Activated CD8-positive, alpha-beta memory T cell treated with anti-CD3 and anti-CD28 coated beads, Interleukin-2, amount 50 U/mL, for 1 hour (primary cell): Measurements from ENCODE around the gene ARAP2.
"Not testable (repeated sequence)": the region's sequence is repeated elsewhere in the genome, so short reads cannot be mapped to it uniquely, and the experiment has no call there.

ENCODE experiments used
- DNase-seq: peaks from one replicate; pipeline ENCODE4 v3.0.0-alpha.2; 2020; ENCODE audit errors: extremely low read depth

Gene ARAP2

DNA sequence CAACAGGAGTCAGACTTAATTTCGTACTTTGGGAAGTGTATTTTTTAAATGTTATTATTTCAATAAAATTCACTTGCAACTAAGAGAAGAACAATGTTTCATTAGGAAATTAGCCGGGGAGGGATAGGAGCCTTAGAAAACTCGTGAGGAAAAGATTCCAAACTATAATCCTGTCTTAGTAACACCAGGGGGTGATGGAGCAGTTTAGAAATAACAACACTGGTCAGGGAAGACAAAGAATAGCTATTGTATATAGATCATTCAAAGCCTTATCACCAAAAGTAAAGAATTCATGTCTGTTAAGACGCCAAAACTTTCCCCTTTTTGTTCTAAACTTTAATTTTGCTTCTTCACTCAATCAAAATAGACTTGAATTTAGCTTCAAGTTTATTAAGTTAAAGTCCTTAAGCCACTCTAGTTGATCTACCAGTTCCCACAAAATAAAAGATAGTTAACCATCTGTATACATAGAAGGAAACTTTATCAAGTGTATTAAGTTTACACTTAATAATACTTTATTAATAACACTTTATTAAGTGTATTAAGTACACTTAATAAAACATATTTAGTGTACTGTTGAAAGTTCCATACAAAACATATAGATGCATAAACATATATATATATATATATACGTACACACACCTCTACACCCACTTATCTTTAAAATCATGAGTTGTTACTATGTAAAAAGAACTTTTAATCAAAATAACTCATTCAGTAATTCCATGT lies 60.5 kb downstream of the ARAP2 start:
- DNase-seq, result no peak

DNA sequence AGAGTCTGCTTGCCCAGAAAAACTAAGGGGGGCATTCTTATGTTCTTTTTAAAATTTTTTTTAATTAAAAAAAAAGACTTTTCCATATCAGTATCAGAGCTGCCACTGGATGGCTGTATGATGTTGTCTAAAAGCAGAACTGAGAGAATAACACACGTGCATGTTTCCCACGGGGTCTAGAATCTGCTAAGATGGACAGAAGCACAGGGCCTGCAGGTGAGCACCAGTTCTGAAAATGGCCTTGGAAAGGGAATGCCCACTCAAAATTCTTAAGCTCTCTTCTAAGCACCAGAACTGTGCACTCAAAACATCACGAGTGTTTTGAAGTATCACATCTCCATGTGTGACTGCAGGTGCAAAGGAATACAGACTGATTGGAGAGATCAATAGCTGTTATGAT lies 61.1 kb downstream of the ARAP2 start:
- DNase-seq, result no peak

DNA sequence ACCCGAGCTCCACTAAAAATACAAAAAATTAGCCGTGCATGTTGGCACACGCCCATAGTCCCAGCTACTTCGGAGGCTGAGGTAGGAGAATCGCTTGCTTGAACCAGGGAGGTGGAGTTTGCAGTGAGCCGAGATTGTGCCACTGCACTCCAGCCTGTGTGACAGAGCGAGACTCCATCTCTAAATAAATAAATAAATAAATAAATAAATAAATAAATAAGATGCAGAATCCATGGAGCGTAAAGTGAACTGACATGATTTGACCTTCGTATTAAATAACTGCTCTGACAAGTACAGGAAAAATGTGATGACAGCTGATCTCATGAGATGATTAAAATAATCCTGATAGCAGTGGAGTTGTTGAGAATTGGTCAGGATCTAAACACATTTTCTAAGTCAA lies 62.0 kb downstream of the ARAP2 start:
- DNase-seq, result not testable (repeated sequence)

DNA sequence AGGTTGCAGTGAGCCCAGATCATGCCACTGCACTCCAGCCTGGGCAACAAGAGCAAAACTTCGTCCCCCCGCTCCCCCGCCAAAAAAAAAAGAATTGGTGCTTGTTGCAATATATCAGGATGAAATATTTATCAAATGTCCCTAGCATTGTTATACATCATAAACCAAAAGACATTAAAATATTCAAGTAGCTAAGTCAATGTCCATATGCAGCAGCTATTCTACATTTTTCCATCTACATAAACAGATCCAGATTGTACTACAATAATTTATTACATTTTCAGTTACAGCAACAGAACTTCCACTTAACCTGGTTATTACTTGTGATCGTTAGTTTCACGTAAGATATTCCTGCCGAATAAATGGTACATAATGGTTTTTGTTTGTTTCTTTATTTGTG lies 64.1 kb downstream of the ARAP2 start:
- DNase-seq, result no peak

DNA sequence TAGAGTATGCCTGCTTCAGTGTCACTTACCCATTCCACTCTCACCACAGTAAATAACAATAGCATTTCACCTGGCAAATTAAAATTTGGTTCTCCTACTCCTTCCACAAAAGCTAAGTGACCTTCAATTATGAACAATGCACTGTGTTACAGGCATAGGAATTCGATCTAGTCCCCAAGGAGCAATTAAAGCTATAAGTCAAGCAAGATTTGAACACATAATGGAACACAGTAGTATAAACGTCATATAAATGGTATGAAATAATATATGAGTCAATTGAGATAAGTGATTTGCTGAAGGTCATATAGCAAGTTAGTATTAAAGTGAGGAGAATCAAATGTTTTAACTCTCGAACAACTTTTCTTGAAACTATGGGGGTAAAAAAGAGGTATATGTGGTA lies 65.8 kb downstream of the ARAP2 start:
- no peak for DNase-seq

DNA sequence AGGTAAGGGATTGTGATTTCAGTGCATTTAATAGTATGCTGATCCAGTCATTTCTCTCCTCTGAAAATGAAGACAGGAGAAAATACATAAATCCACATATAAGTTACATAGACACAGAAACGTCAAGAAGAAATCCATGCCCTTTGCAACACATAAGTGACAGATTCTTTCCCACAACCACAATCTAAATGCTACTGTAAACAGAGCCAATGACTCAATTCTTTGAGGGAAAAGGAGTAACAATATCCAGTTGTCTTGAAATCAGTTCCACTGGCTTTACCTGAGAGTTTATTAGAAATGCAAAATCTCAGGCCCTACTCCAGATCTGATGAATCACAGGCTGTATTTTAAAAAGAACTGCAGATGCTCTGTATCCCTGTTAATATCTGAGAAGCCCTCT lies 66.4 kb downstream of the ARAP2 start:
- no peak for DNase-seq

DNA sequence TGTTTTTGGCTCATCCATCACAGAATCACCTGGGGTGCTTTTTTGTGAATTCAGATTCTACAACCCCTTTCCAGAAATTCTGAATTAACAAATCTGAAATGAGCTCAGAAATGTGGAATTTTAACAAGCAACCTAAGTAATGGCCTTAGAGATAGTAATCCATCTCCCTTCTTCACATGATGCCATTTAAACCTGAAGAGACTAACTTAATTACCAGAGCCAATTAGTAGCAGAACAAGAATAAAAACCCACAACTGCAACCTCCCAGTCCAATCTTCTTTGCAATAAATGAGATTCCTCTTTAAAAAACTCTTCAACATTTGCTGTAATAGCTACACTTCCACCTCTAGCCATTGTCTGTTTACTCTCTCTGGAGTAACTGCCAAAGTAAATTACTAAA lies 69.7 kb downstream of the ARAP2 start:
- DNase-seq, result no peak

DNA sequence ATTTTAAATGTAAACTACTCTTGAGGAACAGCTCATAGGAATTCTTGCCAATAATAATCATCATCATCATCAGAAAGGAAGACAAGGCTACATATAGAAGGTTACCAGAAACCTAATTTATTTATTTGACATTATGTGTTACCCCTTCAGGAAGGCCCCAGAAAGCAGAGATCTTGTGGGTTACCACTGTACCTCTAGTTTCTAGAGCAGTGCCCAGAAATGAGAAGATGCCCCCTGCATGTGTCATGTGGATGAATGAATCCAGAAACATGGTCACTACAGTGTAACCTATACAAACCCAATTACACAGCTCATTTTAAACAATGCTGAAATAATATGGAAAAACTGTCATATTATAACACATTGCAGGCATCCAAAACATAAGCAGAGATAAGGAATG lies 70.4 kb downstream of the ARAP2 start:
- no peak for DNase-seq

DNA sequence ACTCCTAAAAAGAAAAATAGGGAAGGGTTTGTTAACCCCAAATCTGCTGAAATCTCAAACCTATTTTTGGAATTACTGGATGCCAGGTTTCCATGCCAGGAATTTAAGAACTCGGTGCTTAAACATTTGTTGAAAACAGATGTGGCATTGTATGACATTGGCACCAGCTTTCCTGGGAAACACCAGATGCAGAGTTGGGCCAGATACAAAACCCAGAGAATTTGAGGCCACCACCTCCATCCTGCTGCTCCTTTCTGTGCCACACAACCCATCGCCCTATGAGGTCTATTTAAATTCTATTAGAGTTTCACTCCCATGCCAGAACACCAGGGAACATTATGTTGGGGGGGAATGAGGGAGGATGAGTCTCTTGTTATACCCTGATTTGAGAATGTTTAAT lies 71.7 kb downstream of the ARAP2 start:
- DNase-seq, result no peak

DNA sequence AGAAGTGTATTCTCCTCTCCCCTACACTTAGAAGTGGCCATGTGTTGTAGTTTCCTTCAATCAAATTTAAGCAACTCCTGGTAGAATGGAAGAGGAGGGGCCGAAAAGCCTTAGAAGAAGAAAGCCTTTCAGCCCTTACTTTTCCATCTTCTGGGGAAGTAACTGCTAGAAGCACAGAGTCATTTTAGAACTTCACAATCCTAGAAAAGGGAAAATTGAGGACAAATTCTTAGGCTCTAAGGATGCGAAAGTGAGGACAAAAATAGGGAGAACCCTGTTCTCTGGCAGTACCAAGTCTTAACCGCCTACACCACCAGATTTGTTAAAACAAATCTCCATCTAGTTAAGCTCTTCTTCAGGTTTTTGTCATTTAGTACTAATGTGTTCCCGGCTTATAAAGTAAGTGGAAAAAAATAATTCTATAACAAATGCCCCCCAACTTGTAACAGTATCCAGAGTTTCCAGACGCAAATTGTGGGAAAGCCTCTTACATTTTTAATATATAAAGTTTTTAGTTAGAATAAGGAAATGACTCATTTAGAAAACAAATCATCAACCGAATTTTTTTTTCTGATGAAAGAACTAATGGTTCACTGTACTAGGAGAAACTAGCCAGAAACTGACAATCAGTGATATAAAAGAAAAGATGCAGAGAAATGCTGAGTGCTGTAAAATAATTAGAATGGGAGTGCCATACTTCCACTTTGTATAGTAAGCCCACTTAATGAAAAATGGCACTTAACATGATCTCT lies 76.0 kb downstream of the ARAP2 start:
- DNase-seq, result no peak

DNA sequence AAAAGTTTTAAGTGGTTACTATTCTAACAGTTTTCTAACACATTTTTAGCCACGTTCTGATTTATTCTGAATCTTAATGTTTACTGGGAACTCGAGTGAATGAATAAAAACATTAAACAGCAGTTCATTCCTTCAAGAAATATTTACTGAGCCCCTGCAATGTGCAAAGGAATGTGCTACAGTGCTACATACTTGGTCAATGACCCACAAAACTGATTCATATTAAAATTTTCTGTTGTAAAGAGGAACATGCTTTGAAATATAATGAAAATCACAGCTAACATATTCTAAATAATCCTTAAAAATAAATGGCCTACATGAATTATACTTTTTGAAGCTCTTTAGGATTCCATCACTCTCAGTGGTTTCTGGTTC lies 78.7 kb downstream of the ARAP2 start:
- no peak for DNase-seq

DNA sequence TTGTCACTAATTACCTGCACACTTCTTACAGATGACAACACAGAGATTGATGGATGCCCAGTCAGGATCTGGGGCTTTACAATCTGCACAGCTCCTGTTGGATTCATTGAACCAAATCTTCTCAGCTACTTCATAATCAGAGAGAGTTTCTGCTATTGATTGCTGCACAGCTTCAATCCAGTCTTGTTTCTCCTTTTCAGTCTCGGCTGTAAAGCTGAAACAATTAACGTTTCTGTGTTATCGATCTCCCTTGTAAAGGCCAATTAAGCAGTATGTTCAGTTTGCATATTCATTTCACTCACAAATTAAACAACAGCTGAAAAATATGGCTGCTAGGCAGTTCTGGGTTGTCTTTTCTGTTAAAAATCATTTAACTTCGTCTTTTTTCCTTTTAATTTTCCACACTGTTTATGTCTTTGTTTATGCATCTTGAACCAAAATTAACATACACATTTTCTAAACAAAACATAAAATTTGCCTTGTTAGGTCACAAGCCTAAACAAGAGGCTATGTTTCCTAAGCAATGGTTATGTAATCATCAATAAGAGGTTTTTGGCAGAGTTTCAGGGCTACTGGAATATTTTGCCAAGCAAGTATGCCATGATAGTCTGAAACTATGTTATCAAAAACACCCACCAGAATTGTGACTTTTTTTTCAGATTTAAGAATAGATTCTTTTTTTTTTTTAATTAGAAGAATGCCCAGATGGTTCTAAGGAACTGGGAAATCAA lies 79.2 kb downstream of the ARAP2 start:
- no peak for DNase-seq

DNA sequence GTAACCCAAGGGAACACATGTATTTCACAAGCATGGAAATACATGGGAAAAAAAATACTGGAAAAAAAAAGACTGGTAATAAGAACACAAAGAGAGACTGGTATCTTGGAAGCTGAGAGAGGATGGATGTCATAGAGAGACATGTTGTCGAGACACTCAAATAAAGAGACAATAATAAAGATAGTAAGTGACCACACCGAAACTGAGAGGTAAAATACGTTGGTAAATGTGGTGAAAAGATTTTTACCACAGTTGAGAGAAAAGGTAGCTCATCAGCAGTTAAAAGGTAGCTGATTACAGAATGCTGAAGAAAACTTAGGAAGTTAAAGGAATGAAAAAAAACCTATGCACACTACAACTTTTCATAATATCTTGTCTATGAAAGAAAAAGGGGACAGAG lies 81.1 kb downstream of the ARAP2 start:
- DNase-seq, result no peak

DNA sequence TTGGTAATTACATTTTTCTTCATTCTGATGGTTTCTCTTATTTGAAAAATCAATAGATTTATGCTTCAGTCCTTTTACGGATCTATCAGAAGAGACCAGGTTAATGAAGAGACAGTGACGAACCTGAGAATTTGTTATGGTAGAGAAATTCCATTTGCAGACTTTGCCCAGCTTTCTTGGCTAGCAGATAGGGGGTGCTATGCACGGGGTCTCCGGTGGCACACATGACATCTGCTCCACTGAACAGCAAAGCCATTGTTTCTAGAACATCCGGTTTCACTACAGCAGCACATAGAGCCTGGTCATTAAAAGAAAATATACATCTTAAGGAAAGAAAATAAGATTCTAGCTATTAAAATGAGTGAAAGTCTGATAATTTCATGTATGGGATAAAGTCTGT lies 85.1 kb downstream of the ARAP2 start:
- no peak for DNase-seq

DNA sequence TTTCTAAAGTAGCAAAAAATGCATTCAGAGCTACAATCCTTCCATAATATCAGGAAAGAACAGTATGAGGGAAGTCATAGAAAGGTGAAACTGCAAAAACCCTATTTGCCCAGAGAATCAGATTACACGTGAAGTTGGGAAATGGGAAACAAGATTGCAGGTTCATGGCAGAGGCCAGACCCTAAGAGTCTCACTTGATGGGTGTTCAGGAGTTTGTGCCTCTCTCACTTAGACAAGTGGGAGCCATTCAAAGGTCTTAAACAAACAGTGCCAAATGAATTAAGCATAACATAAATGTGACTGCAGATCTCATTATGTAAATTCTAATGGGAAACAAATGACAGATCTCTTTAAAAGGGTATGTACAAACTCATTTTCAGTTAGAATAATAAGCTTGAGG lies 91.6 kb downstream of the ARAP2 start:
- DNase-seq, result no peak

DNA sequence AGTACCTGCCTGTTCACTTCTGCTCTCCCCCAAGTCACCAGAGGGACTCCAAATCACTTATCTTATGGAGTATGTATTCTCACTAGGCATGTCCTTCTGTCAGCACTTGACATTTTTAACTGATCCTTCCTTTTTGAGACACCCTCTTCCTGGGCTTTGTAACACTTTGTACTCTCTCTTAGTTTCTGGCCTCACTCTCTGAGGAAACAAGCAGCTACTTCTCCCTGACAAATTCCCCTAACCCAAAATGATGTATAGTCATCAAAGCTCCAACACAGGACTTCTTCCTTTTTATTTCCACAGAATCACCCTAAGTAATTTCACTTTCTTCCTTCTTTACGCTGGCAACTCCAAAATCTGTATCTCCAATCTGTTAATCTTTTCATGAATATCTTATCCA lies 101.8 kb downstream of the ARAP2 start:
- no peak for DNase-seq

DNA sequence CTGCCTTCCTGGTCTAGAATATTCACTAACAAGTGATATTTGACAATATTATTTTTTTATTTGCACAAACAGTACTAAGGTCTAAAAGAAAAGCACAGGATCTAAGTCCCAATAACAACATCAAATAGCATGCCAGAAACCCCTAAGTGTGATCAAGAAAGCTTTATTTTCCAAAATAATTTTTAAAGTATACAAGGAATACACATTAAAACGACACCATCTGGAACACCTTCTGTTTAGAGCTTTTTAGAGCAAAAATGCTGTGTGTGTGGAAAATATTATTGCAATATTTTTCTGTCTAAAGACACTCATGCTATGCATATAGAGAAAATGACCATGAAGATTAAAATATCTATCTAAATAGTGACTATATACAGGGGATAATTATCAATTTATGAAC lies 103.1 kb downstream of the ARAP2 start:
- DNase-seq, result no peak

DNA sequence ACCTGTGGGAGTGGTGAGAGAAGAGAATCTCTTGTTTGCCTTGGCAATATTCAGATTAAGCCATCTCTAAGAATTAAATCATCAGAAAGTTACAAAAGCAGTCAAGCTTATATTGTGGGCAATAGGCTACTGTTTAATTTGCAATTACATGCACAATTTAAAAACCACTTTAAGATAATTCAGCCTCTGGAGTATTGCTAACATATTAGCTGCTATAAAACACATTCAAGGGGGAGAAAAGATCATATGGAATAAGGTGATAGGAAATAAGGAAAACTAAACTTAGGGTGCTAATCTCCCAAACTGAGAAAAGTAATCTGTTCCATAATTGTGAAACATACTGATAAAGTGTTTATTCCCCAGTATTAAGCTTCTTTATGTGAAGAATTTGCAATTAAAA lies 103.9 kb downstream of the ARAP2 start:
- no peak for DNase-seq

DNA sequence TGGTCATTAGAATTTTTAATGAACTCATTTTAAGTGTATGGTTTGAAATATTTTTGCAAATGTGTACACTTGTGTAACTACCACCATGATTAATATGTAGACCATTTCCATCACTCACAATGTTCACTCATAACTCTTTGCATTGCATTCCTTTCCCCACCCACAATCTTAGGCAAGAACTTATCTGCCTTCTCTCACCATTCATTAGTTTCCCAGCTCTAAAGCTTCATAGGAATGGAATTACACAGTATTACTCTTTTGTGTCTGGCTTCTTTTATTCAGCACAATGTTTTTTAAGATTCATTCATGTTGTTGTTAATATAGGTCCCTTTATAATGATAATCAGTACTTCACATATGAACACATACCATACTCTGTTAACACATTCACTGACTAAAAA lies 106.1 kb downstream of the ARAP2 start:
- no peak for DNase-seq

DNA sequence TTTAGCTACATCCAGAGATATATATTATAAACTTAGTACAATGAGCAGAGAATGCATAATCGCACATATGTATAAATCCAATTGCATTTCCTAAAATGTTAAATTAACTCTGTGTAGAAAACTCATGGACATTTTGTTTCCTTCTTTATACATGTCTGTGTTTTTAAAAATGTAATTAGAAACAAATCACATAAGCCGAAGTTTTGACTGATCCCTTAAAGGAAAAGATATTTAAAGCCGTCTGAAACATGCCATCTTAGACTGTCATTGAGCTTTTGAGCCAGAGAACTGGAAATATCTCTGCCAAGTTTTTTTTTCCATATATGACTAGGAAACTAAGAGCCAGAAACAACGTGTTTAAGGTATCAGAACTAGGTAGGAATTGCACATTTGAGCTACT lies 107.0 kb downstream of the ARAP2 start:
- DNase-seq, result no peak

DNA sequence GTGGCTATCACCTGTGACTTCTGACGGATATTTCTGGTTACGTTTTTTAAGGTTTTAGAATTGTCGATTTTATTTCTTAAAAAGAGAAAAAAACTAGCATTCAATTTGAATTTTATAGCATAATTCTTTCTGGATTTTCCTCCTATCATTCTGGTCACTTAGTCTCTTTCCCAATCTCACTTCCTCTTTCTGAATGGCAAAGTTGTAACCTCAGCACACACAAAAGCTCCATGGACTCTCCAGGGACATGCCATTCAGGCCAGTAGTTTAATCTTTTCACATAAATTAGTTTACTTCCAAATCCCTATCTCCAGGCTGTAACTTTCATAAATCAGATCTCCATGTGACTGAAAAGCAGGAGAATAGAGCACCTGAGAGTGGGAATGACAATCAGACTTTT lies 110.7 kb downstream of the ARAP2 start:
- DNase-seq, result no peak

DNA sequence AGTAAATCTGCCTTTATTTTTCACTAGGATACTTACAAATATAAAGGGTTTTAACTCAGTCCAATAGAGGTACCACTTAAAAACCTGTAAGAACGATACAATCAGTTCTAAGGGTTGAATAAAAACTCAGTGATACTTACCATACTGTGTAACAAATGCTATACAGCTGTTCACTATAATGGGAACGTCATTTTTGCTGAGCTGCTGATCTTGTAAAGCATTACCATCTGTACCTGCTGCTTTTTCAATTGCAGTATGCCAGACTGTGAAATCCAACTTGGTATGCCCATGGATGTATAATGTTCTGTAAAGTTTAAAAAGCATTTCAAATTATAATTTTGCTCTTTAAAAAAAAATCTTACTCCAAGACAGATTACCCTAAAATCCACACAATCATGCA lies 111.2 kb downstream of the ARAP2 start:
- DNase-seq, result no peak

DNA sequence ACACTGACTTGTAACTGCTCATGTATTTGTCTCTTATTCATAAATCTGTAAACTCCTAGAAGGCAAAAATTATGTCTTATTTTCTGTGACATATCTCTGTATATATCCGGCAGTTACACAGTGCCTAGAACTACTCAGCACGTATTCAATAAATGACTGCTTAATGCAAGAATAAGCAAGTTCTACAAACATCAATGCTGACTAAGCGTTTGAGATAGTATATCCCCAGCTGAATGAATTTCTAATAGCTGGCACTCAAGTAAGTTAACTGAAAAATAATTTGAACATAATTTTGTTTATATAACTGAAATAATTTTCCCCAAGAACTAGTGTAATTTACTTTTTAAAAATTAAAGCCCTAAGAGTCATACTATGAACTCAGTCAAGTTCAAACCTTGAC lies 113.7 kb downstream of the ARAP2 start:
- no peak for DNase-seq
